NT2/D1 (cell line): Measurements from ENCODE around the gene NPC1.
"Not testable (repeated sequence)": the region's sequence is repeated elsewhere in the genome, so short reads cannot be mapped to it uniquely, and the experiment has no call there.

Source experiments
- DNase-seq: peaks from one replicate; pipeline ENCODE4 v3.0.0-alpha.2; 2011; ENCODE audit warnings: low read depth, low spot score
- H3K27me3 ChIP-seq: 2 replicates; pipeline ENCODE4 v1.6.0; 2011; ENCODE audit warnings: mild to moderate bottlenecking; ENCODE audit not compliant: insufficient read length, insufficient read depth
- H3K36me3 ChIP-seq: 2 replicates; pipeline ENCODE4 v1.6.1; 2011; ENCODE audit warnings: mild to moderate bottlenecking, low read length, mixed read lengths; ENCODE audit not compliant: insufficient read depth, insufficient read length
- H3K4me1 ChIP-seq: 2 replicates; pipeline ENCODE4 v1.5.1; 2011; ENCODE audit not compliant: insufficient read depth, insufficient read length
- H3K4me3 ChIP-seq: 2 replicates; pipeline ENCODE4 v1.5.1; 2011; ENCODE audit warnings: low read depth; ENCODE audit not compliant: insufficient read length
- H3K9ac ChIP-seq: 2 replicates; pipeline ENCODE4 v1.6.0; 2011; ENCODE audit warnings: low read depth; ENCODE audit not compliant: insufficient read length
- H3K9me3 ChIP-seq: 2 replicates; pipeline ENCODE4 v1.5.1; 2011; ENCODE audit warnings: mild to moderate bottlenecking, low read length; ENCODE audit not compliant: insufficient read depth
- SUZ12 ChIP-seq: IDR thresholded peaks from 2 replicates; pipeline ENCODE4 v1.6.1; 2011; ENCODE audit not compliant: insufficient read length, insufficient read depth; ENCODE audit errors: extremely low read depth
- YY1 ChIP-seq: IDR thresholded peaks from 2 replicates; pipeline ENCODE4 v1.6.1; 2011; ENCODE audit not compliant: insufficient read length, insufficient read depth
- ZNF274 ChIP-seq: IDR thresholded peaks from 2 replicates; pipeline ENCODE4 v1.6.1; 2011; ENCODE audit warnings: mild to moderate bottlenecking, low read depth, low read length

Gene NPC1

GRCh38 chr18:23515911-23516546, 70.3 kb downstream of the NPC1 start:
- no peaks in the 10 kb centered on the region for H3K27me3 ChIP-seq
- H3K9me3 ChIP-seq, result no peaks in the 10 kb centered on the region
- peaks cover 50% of the 10 kb centered on the region for H3K36me3 ChIP-seq
- no peak overlapping the region for H3K4me3 ChIP-seq
- no peak overlapping the region for H3K9ac ChIP-seq
- H3K4me1 ChIP-seq, result no peaks in the 10 kb centered on the region
- no peak for TF ChIP-seq SUZ12
- DNase-seq, result peak; percentile 68

GRCh38 chr18:23512641-23513040, 73.7 kb downstream of the NPC1 start:
- H3K9me3 ChIP-seq, result no peaks in the 10 kb centered on the region
- no peak for DNase-seq
- TF ChIP-seq SUZ12 (no peak), YY1 (no peak), ZNF274 (no peak)
- no peaks in the 10 kb centered on the region for H3K27me3 ChIP-seq
- no peak overlapping the region for H3K9ac ChIP-seq
- H3K4me1 ChIP-seq, result no peaks in the 10 kb centered on the region
- peaks cover 31% of the 10 kb centered on the region for H3K36me3 ChIP-seq
- no peak overlapping the region for H3K4me3 ChIP-seq

GRCh38 chr18:23512216-23512615, 74.1 kb downstream of the NPC1 start:
- peaks cover 30% of the 10 kb centered on the region for H3K36me3 ChIP-seq
- H3K9ac ChIP-seq, DNase-seq, H3K4me3 ChIP-seq, H3K4me1 ChIP-seq, H3K27me3 ChIP-seq, H3K9me3 ChIP-seq: not testable (repeated sequence)

- H3K4me1 ChIP-seq, H3K9me3 ChIP-seq, H3K27me3 ChIP-seq, H3K9ac ChIP-seq, H3K4me3 ChIP-seq, DNase-seq: not testable (repeated sequence)
- peaks cover 28% of the 10 kb centered on the region for H3K36me3 ChIP-seq
Measured at GRCh38 chr18:23510923-23511322, 75.4 kb downstream of the NPC1 start.

GRCh38 chr18:23506393-23506792, 79.9 kb downstream of the NPC1 start:
- TF ChIP-seq ZNF274 (no peak), YY1 (no peak)
- H3K9ac ChIP-seq, result no peak overlapping the region
- no peaks in the 10 kb centered on the region for H3K9me3 ChIP-seq
- H3K4me1 ChIP-seq, result peaks cover 2% of the 10 kb centered on the region
- H3K4me3 ChIP-seq, result no peak overlapping the region
- peaks cover 23% of the 10 kb centered on the region for H3K27me3 ChIP-seq
- peaks cover 27% of the 10 kb centered on the region for H3K36me3 ChIP-seq
- DNase-seq, result no peak

- Histone ChIP-seq H3K27me3 (peaks cover 29% of the 10 kb centered on the region), H3K4me3 (no peak overlapping the region), H3K9me3 (no peaks in the 10 kb centered on the region), H3K36me3 (peaks cover 27% of the 10 kb centered on the region), H3K9ac (no peak overlapping the region), H3K4me1 (peaks cover 2% of the 10 kb centered on the region)
- no peak for DNase-seq
- TF ChIP-seq YY1 (no peak), ZNF274 (no peak), SUZ12 (no peak)
Measured at GRCh38 chr18:23504720-23505119, 81.6 kb downstream of the NPC1 start.

GRCh38 chr18:23503963-23504344, 82.4 kb downstream of the NPC1 start:
- Histone ChIP-seq H3K36me3 (peaks cover 26% of the 10 kb centered on the region), H3K4me1 (peaks cover 2% of the 10 kb centered on the region), H3K9me3 (no peaks in the 10 kb centered on the region), H3K9ac (peak overlapping the region; percentile 87), H3K4me3 (peak overlapping the region; percentile 79), H3K27me3 (peaks cover 29% of the 10 kb centered on the region)
- DNase-seq, result no peak
- TF ChIP-seq ZNF274, result no peak
- no peak for TF ChIP-seq SUZ12
- no peak for TF ChIP-seq YY1
